ENCODE data around the gene SORBS1.

SORBS1 gene

DNA sequence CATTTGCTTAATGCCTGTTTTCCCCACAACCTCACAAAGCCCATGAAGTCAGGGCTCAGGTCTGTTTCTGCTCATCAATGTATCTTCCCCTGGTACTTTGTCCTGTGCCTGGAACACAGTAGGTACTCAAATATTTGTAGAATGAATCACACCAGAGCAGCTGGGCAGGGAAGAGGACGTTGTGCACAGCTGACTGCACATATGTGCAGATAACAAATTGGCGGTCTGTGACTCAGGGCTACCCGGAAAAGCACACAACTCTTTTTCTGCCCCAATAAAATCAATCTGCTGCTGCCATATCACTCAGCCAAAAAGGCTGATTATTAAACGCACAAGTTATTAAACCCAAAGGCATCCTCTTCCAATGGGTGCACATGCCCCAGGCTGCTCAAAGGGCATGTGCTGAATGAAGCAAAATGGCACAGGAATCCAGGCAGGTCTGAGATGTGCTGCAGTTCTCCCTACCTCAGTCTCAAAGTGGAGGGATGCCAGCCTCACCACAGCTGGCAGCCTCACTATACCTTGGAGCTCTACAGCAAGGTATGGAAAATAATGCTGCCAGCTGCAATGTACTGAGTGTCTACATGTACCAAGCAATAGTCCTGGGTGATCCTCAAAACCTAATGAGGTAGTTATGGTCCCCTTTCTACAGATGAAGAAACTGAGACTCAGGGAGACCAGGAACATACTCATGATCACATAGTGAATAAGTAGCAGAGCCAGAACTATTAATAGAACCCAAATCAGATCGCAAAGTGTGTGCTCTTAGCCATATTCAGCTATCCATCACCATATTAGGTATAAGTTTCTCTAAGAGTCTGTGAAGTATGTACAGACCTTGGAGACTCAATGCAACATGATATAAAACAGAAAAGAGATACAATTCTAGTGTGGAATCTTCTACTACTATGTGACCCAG is 43.4 kb downstream of the SORBS1 start:
- no peak for DNase-seq (ENCODE audit: extremely low read depth in 1 of 2, low read depth in 1 of 2)

- no peak for DNase-seq (ENCODE audit: extremely low read depth in 1 of 2, low read depth in 1 of 2)
Observed at GRCh38 chr10:95516774-95517373, 44.3 kb downstream of the SORBS1 start.

DNA sequence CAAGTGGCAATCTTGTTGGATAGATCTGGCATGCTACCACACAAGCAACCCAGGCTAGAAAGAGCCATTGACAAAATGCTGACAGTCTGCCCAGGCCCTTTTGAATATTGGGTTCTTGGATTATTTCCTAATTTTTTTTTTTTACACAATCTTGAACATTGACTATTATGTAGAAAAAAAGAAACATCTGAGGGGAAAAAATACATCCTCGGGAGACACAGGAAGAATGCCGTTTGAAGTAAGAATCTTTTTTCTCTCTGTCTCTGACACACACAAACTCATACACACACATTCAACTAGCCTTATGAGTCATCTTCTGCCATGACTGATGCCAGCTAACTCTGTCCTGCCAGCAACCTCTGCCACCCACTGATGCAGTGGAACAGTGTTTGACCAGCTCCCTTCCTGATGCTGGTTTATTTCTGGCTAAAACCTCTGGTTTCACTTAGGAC is 47.2 kb downstream of the SORBS1 start:
- DNase-seq (ENCODE audit: extremely low read depth in 1 of 2, low read depth in 1 of 2), result no peak

- no peak for DNase-seq (ENCODE audit: extremely low read depth in 1 of 2, low read depth in 1 of 2)
Observed at GRCh38 chr10:95513008-95513589, 48.1 kb downstream of the SORBS1 start.

DNA sequence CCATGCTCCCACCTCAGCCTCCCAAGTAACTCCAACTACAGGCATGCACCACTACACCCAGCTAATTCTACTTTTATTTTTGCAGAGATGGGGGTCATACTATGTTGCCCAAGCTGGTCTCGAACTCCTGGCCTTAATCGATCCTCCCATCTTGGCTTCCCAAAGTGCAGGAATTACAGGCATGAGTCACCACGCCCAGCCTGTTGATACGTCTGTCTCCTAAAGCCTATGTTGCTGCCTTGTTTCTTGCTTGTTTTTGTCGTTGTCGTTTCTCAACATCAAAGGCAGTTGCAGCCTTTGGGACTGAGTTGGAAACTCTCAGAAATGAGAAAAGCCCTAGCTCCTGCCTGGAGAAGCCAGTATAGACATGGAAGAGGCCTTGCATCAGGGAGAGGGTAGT is 49.9 kb downstream of the SORBS1 start:
- no peak for DNase-seq (ENCODE audit: extremely low read depth in 1 of 2, low read depth in 1 of 2)

DNA sequence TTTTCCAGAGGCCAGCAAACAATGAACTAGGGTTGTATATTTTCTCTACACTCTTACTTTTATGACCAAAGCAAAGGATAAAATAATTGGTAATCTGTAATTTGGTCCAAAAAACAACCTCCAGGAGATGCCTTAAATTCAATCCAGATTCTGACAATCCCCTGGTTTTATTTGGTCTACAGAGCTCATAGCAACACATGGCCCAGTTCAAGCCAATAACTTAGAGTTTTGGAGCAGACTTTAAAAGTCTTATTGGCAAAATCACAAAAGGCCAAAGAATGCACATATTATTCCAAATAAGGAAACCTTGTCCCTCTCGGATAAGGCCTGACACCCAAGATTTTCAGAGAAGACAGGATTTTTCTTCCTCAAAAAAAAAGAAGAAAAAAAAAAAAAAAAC is 51.9 kb downstream of the SORBS1 start:
- DNase-seq (ENCODE audit: extremely low read depth in 1 of 2, low read depth in 1 of 2), result no peak

DNA sequence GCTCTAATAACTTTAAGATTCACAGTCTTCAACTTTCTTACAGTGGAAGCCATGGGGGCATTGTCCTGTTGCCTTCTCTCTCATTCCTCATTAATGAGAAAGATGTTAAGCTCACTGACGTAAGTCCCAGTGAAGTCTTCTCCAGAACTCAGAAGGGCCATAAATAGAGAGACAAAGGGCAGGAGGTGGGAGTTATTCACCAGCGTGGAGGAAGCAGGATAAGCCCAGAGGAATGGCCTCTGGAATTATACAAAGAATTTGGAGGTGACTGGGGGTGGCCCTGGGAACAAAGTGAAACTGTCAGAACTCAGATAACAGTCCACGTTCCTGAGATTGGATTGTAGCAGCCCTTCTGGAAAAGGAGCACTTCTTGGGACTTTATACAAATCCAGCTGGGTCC is 52.4 kb downstream of the SORBS1 start:
- no peak for DNase-seq (ENCODE audit: extremely low read depth in 1 of 2, low read depth in 1 of 2)

DNA sequence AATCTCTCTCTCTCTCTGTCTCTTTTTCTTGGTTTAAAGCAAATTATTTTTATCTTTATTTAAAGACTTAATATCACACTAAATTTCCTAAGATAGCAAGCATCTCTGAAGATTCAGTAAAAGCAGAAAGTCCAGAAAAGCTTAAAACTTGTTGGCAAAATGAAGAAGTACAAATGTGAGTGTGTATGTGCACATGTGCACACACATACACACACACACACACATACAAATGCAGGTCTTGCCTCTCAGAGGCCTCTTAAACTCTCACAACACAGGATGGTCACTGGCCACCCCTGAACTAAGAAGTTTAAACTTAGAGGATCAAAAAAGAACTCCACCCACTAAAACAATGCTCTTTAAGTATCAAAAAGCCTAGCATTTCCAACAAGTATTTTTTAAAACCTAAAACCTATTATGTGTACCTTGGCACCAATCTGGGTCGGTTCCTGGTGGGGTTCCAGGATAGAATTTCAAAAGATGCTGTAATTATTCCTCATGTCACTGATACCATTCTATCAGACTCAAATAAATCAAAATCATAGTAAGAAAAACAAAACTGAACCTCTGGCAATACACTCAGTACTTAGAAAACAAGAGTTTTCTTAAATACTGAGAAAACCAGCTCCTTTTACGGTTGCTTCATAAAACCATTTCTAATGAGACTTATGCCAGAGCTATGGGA is 55.0 kb downstream of the SORBS1 start:
- DNase-seq (ENCODE audit: extremely low read depth in 1 of 2, low read depth in 1 of 2), result no peak

DNA sequence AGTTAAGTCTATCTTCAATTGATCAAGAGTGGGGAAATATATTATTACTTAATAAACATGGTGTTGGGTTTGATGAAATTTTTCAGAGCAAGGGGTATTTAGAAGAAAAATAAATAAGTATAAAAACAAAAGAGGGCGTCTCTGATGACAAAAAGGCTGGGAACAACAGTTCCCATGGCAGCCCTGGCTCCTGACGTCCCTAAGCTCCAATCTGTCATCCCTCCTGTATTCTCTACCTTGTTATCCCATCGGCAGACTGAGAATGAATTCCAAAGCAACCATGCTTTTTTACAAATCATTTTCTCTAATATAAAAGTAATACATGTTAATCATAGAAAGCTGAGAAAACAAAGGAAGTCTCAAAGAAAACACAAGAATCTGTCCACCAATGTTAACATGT is 55.5 kb downstream of the SORBS1 start:
- no peak for DNase-seq (ENCODE audit: extremely low read depth in 1 of 2, low read depth in 1 of 2)

GRCh38 chr10:95505084-95505610 is 56.0 kb downstream of the SORBS1 start:
- DNase-seq (ENCODE audit: extremely low read depth in 1 of 2, low read depth in 1 of 2), result no peak

DNA sequence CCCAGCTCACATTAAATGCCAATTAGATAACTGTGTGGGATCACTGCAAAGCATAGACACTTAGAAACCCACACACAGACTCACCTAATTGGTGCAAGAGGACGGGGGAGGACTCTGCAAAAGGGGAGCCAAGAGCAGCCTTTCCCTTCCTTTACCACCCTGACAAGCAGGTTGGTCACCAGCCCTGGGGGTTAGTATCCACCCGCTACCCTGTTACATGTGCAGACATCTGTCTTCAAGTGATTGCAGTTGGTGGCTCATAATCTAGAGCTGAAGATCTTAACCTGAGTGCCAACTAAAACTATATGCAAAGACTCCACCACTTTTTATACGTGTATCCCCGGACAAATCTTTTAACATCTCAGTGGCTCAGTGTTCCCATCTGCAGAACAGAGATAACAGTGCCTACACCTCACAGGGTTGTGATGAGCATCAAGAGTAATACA is 56.9 kb downstream of the SORBS1 start:
- no peak for DNase-seq (ENCODE audit: extremely low read depth in 1 of 2, low read depth in 1 of 2)

GRCh38 chr10:95503526-95503925 is 57.6 kb downstream of the SORBS1 start:
- DNase-seq (ENCODE audit: extremely low read depth in 1 of 2, low read depth in 1 of 2), result no peak

DNA sequence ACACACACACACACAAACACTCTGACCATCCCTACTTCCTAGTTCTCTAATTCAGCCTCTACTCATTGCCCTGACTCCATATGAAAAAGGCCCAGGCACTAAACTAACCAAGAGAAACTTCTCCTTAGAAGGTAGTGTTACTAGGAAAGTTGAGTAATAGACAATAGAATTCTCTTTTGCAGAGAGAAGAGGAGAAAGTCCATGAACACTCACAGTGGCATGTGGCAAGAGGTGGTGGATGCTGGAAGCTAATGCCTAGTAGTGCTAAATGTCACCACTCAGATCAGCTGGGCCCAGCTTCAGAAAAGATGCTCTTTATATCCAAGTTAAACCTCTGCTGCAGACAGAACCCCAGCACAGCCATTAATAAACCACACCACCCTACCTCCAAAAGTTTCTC is 58.2 kb downstream of the SORBS1 start:
- no peak for DNase-seq (ENCODE audit: extremely low read depth in 1 of 2, low read depth in 1 of 2)

GRCh38 chr10:95502377-95502776 is 58.8 kb downstream of the SORBS1 start:
- DNase-seq (ENCODE audit: extremely low read depth in 1 of 2, low read depth in 1 of 2), result no peak

- DNase-seq (ENCODE audit: extremely low read depth in 1 of 2, low read depth in 1 of 2), result no peak
Observed at GRCh38 chr10:95501203-95502094, 59.7 kb downstream of the SORBS1 start.

DNA sequence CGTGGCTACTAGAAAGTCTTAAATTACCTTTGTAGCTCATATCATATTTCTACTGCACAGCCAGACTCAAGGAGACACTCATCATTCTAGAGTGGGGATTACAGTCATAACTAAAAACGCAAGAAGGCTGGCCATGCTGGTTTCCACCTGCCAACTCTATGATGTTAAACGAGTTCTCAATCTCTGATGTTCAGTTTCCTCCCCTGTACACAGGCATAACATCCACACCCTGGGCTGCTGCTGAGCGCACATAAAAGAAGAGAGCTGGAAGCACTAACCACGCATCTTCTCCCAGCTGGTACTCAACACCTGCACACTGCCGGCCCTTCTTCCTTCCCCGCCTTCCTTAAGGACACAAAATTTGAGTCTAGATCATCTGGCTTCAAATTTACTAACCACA is 60.5 kb downstream of the SORBS1 start:
- no peak for DNase-seq (ENCODE audit: extremely low read depth in 1 of 2, low read depth in 1 of 2)

DNA sequence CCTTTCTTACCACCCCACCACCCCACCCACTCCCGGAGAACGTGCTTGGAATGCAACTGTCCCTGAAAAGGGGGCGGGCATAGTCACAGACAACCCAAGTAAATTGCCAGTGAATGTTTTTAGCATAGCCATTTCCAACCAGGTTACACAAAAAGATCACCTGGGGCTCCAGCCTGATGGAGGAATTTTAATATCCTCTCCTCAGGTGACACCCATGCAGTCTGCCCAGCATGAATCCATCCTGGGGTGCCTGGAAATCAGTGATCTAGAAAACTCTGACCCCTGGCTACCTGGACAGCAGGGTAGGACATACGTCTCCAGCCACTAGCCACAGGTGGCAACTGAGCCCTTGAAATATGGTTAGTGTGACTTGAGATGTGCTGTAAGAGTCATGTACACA is 61.1 kb downstream of the SORBS1 start:
- DNase-seq (ENCODE audit: extremely low read depth in 1 of 2, low read depth in 1 of 2), result no peak

- no peak for DNase-seq (ENCODE audit: extremely low read depth in 1 of 2, low read depth in 1 of 2)
Observed at GRCh38 chr10:95499482-95499989, 61.6 kb downstream of the SORBS1 start.

GRCh38 chr10:95496951-95497350 is 64.2 kb downstream of the SORBS1 start:
- DNase-seq (ENCODE audit: extremely low read depth in 1 of 2, low read depth in 1 of 2), result no peak

Measured in activated CD8-positive, alpha-beta memory T cell treated with anti-CD3 and anti-CD28 coated beads for 1 hour (primary cell).